Ascending aorta (tissue), 2 donors: ENCODE measurements around the gene C22orf31. TPM values are rescaled to one million over a fixed set of nuclear protein-coding genes. Genes with fewer than 3 reads are reported as not detected.
"Not testable (repeated sequence)": the region's sequence is repeated elsewhere in the genome, so short reads cannot be mapped to it uniquely, and the experiment has no call there.

ENCODE experiments used
- DNase-seq, 2 donors: peaks; one replicate each; pipeline ENCODE4 v3.0.0-alpha.2; 2019; ENCODE audit warnings: low spot score in 2 of 2
- H3K27ac ChIP-seq, 2 donors: fragments of 200-600 bp; sonication (generic); one replicate each; pipeline ENCODE4 v1.5.1; 2016 to 2017; ENCODE audit warnings: mild to moderate bottlenecking in 1 of 2
- H3K27me3 ChIP-seq: fragments of 200-600 bp; sonication (generic); one replicate; pipeline ENCODE4 v1.5.1; 2017
- H3K36me3 ChIP-seq, 2 donors: fragments of 200-600 bp; sonication (generic); one replicate each; pipeline ENCODE4 v1.5.1; 2016
- H3K4me1 ChIP-seq, 2 donors: fragments of 200-600 bp; sonication (generic); one replicate each; pipeline ENCODE4 v1.5.1; 2016 to 2017; ENCODE audit warnings: mild to moderate bottlenecking in 1 of 2
- H3K4me3 ChIP-seq, 2 donors: fragments of 200-600 bp; sonication (generic); one replicate each; pipeline ENCODE4 v1.5.1; 2016 to 2017; ENCODE audit warnings: mild to moderate bottlenecking in 1 of 2
- H3K9me3 ChIP-seq, 2 donors: fragments of 200-600 bp; sonication (generic); one replicate each; pipeline ENCODE4 v1.5.1; 2016
- CTCF ChIP-seq, 3 experiments: fragments of 200-600 bp in 2 of 3; fragments of 450-650 bp in 1 of 3; sonication (generic) in 2 of 3; IDR thresholded peaks; one replicate each; pipeline ENCODE4 v1.5.1; 2016 to 2019; ENCODE audit warnings: antibody characterized with exemption in 3 of 3, mild to moderate bottlenecking in 1 of 3, moderate library complexity in 1 of 3
- intact Hi-C: fragments of 100-400 bp; cut with DNase I; formaldehyde crosslinking; loops from one replicate; pipeline ENCODE4 v1.15.1; 2023
- total RNA-seq: library from RNA; depleted of rRNA; stranded (reverse); fragments of >200 nt; gene quantifications from one replicate; pipeline ENCODE4 v1.1.0, GENCODE V29; 2016

The C22orf31 gene
- total RNA-seq, 1 donor from 2014 or later: not detected

GRCh38 chr22:29088809-29089208 is 27.2 kb upstream of the C22orf31 start:
- Histone ChIP-seq H3K36me3 (no peaks in the 10 kb centered on the region), H3K27me3 (no peaks in the 10 kb centered on the region), H3K4me1 (peaks cover 0 to 3% of the 10 kb centered on the region in 2 donors), H3K4me3 (no peak overlapping the region), H3K9me3 (no peaks in the 10 kb centered on the region), H3K27ac (no peak overlapping the region)
- TF ChIP-seq CTCF (IDR thresholded peaks at IDR 0.05): no peak
- intact Hi-C loops: no loop called here
- DNase-seq: no peak

- H3K4me3 ChIP-seq: no peak overlapping the region
- intact Hi-C loops: no loop called here
- DNase-seq: no peak
- no peak for TF ChIP-seq CTCF (IDR thresholded peaks at IDR 0.05)
- no peaks in the 10 kb centered on the region for H3K4me1 ChIP-seq
- H3K27me3 ChIP-seq: no peaks in the 10 kb centered on the region
- no peaks in the 10 kb centered on the region for H3K36me3 ChIP-seq
- H3K27ac ChIP-seq: no peak overlapping the region
- H3K9me3 ChIP-seq: no peaks in the 10 kb centered on the region
Observed at GRCh38 chr22:29087012-29087411, 25.4 kb upstream of the C22orf31 start.

- Histone ChIP-seq H3K27ac (no peak overlapping the region), H3K4me1 (no peaks in the 10 kb centered on the region), H3K9me3 (no peaks in the 10 kb centered on the region), H3K4me3 (no peak overlapping the region), H3K27me3 (no peaks in the 10 kb centered on the region), H3K36me3 (no peaks in the 10 kb centered on the region)
- no peak for DNase-seq
- no peak for TF ChIP-seq CTCF (IDR thresholded peaks at IDR 0.05)
- intact Hi-C loops: no loop called here
Observed at GRCh38 chr22:29083933-29084591, 22.4 kb upstream of the C22orf31 start.

- H3K36me3 ChIP-seq, H3K9me3 ChIP-seq, DNase-seq, H3K27ac ChIP-seq, H3K27me3 ChIP-seq, H3K4me1 ChIP-seq, H3K4me3 ChIP-seq, intact Hi-C loops: not testable (repeated sequence)
Observed at GRCh38 chr22:29083576-29083932, 21.9 kb upstream of the C22orf31 start.

- H3K4me3 ChIP-seq: no peak overlapping the region
- no peaks in the 10 kb centered on the region for H3K4me1 ChIP-seq
Observed at GRCh38 chr22:29082826-29083545, 21.4 kb upstream of the C22orf31 start.

More at GRCh38 chr22:29082826-29083545, 21.4 kb upstream of the C22orf31 start:
- Histone ChIP-seq H3K9me3 (no peaks in the 10 kb centered on the region), H3K27me3 (no peaks in the 10 kb centered on the region), H3K27ac (no peak overlapping the region), H3K36me3 (no peaks in the 10 kb centered on the region)
- TF ChIP-seq CTCF (IDR thresholded peaks at IDR 0.05): no peak
- intact Hi-C loops: no loop called here
- DNase-seq: no peak
